Peyer's patch (tissue), 4 donors: ENCODE measurements around the gene DNAH17. TPM values are rescaled to one million over a fixed set of nuclear protein-coding genes. Genes with fewer than 3 reads are reported as not detected.
A peak's percentile ranks its signal among the peaks of the same experiment; 100 is the strongest.

Experiments
- DNase-seq, 3 donors: peaks; one replicate each; pipeline ENCODE4 v3.0.0-alpha.2; 2017 to 2019
- H3K27ac ChIP-seq, 4 donors: fragments of 200-600 bp; sonication (generic); one replicate each; pipeline ENCODE4 v1.5.1; 2016 to 2019
- H3K27me3 ChIP-seq, 2 donors: fragments of 200-600 bp; sonication (generic); one replicate each; pipeline ENCODE4 v1.5.1; 2019
- H3K36me3 ChIP-seq, 3 donors: fragments of 200-600 bp; sonication (generic); one replicate each; pipeline ENCODE4 v1.5.1; 2016 to 2019
- H3K4me1 ChIP-seq, 4 donors: fragments of 200-600 bp; sonication (generic); one replicate each; pipeline ENCODE4 v1.5.1; 2016 to 2019
- H3K4me3 ChIP-seq, 4 donors: fragments of 200-600 bp; sonication (generic); 1 replicate in 3 of 4; 2 replicates in 1 of 4; pipeline ENCODE4 v1.5.1; 2016 to 2019; ENCODE audit warnings: mild to moderate bottlenecking in 1 of 4
- H3K9me3 ChIP-seq, 4 donors: fragments of 200-600 bp; sonication (generic); one replicate each; pipeline ENCODE4 v1.5.1; 2016 to 2019; ENCODE audit warnings: mild to moderate bottlenecking in 1 of 4
- CTCF ChIP-seq, 6 experiments: fragments of 450-650 bp in 4 of 6; fragments of 200-600 bp in 2 of 6; sonication (generic) in 1 of 6; IDR thresholded peaks; one replicate each; pipeline ENCODE4 v1.5.1; 2017 to 2019; ENCODE audit warnings: antibody characterized with exemption in 6 of 6, mild to moderate bottlenecking in 3 of 6, moderate library complexity in 1 of 6
- POLR2A ChIP-seq, 2 donors: fragments of 450-650 bp; IDR thresholded peaks; one replicate each; pipeline ENCODE4 v1.5.1; 2017; ENCODE audit warnings: antibody characterized with exemption in 2 of 2, mild to moderate bottlenecking in 2 of 2, moderate library complexity in 2 of 2
- total RNA-seq, 4 donors: library from RNA; depleted of rRNA; stranded (reverse); fragments of >200 nt; gene quantifications; one replicate each; pipeline ENCODE4 v1.1.0, GENCODE V29; 2016

The DNAH17 gene
- total RNA-seq, 4 donors from 2014 or later, result under 0.01 to 0.67 TPM; not detected in 2

DNA sequence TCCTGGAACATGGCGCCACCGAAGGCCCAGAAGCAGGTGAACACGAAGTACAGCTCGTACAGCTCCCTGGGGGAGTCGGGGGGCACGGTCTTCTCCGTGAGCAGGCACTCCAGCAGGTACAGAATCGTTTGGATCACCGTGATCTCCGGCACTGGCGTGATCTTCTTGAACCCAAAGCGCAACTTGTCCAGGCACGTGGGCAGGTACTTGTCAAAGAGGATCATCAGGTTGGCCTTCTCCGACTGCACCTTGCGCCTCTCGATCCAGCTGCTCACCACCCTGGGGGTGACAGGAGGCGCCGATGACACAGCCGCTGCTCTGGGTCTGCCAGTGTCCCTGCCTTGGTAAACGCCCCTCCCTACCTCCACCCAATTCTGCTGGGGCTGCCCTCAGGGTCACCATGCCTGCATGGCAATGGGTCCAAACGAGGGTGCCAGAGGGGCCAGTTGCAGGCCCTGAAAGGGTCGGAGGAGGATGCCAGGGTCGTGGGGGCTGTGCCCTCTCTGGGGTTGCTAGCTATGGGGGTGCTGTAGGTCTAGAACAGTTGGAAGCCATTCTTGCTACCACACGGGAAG lies 90.9 kb downstream of the DNAH17 start:
- TF ChIP-seq CTCF (IDR thresholded peaks at IDR 0.05) (no peak), POLR2A (IDR thresholded peaks at IDR 0.05) (no peak)
- H3K4me3 ChIP-seq, result no peak overlapping the region

GRCh38 chr17:78485290-78486168 lies 91.7 kb downstream of the DNAH17 start:
- peak overlapping the region in 1 of 4 donors; percentile 39 for H3K4me3 ChIP-seq
- peaks cover 0 to 12% (median 2%) of the 10 kb centered on the region in 4 donors for H3K4me1 ChIP-seq
- no peak for TF ChIP-seq CTCF (IDR thresholded peaks at IDR 0.05)
- no peak for TF ChIP-seq POLR2A (IDR thresholded peaks at IDR 0.05)
- no peaks in the 10 kb centered on the region for H3K27me3 ChIP-seq
- no peak overlapping the region for H3K27ac ChIP-seq
- H3K36me3 ChIP-seq, result no peaks in the 10 kb centered on the region
- no peak for DNase-seq
- no peaks in the 10 kb centered on the region for H3K9me3 ChIP-seq

More for the DNA sequence above, 90.9 kb downstream of the DNAH17 start:
- no peak overlapping the region for H3K27ac ChIP-seq
- no peaks in the 10 kb centered on the region for H3K27me3 ChIP-seq
- DNase-seq, result no peak
- H3K36me3 ChIP-seq, result no peaks in the 10 kb centered on the region
- H3K4me1 ChIP-seq, result peaks cover 0 to 12% (median 2%) of the 10 kb centered on the region in 4 donors
- no peaks in the 10 kb centered on the region for H3K9me3 ChIP-seq

DNA sequence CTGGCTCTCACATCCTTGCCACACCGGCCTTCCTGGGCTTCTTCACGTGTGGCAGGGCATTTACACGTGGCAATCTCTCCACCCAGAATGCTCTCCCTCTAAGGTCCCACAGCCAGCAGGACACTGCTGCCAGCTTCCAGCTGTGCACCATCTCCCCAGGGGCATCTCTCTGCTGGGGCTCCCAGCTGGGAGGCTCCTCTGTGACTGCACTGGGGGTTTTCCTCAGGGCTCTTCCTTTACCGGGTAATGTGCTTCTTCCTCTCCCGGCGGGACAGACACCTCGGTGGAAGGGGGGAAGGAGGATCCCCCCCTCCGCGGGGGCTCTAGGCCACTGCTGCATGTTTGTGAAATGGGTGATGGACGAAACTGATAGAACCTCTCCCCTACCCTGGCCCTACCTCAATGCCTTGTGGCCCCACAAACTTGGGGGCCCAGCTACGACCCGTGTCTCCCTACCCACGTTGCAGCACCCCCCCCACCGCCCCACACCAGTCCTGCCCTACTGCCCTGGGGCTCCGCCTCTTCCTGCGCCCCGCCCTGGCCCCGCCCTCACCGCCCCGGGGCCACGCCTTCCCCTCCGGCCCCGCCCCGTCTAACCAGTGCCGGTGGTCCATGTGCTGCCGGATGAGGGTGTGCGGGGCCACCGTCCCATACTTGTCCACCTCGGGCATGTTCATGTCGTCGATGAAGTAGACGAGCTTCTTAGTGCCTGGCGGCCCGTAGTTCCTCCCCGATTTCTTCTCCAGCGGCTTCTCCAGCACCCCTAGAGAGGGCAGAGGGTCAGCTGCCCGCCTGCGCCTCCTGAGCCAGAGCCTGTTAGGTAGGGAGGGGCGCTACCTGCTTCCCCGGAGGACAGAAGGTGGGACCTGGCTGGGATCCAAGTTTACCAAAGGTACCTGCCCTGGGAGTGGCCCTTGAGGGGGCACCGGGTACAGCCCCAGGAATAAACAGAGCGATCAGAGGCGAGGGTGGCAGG lies 92.6 kb downstream of the DNAH17 start:
- TF ChIP-seq CTCF (IDR thresholded peaks at IDR 0.05) (no peak), POLR2A (IDR thresholded peaks at IDR 0.05) (no peak)
- H3K27me3 ChIP-seq, result no peaks in the 10 kb centered on the region
- peak overlapping the region; percentile 26 to 39 (median 36) for H3K4me3 ChIP-seq
- H3K4me1 ChIP-seq, result peaks cover 0 to 12% (median 2%) of the 10 kb centered on the region in 4 donors
- H3K27ac ChIP-seq, result no peak overlapping the region
- no peaks in the 10 kb centered on the region for H3K9me3 ChIP-seq
- no peaks in the 10 kb centered on the region for H3K36me3 ChIP-seq
- DNase-seq, result peak; percentile 43 to 63 (median 61)

- Histone ChIP-seq H3K9me3 (no peaks in the 10 kb centered on the region), H3K27me3 (no peaks in the 10 kb centered on the region), H3K4me1 (peaks cover 0 to 4% (median 1%) of the 10 kb centered on the region in 4 donors), H3K4me3 (no peak overlapping the region), H3K27ac (no peak overlapping the region), H3K36me3 (no peaks in the 10 kb centered on the region)
- no peak for DNase-seq
- TF ChIP-seq POLR2A (IDR thresholded peaks at IDR 0.05) (no peak), CTCF (IDR thresholded peaks at IDR 0.05) (no peak)
Measured at GRCh38 chr17:78479369-78479768, 97.8 kb downstream of the DNAH17 start.

- Histone ChIP-seq H3K9me3 (no peaks in the 10 kb centered on the region), H3K27ac (no peak overlapping the region), H3K4me3 (no peak overlapping the region), H3K36me3 (no peaks in the 10 kb centered on the region), H3K27me3 (no peaks in the 10 kb centered on the region), H3K4me1 (no peaks in the 10 kb centered on the region)
- no peak for TF ChIP-seq POLR2A (IDR thresholded peaks at IDR 0.05)
- TF ChIP-seq CTCF (IDR thresholded peaks at IDR 0.05), result no peak
- DNase-seq, result no peak
Measured at GRCh38 chr17:78478757-78479297, 98.4 kb downstream of the DNAH17 start.
